K562 (cell line): ENCODE results near the gene ROBO1.

Experiments
- EGR1 ChIP-seq: fragments of 450-650 bp; conservative IDR thresholded peaks from 2 replicates; pipeline ENCODE4 v1.6.1; 2017; ENCODE audit warnings: mild to moderate bottlenecking
- FOXM1 ChIP-seq, 2 experiments: fragments of 450-650 bp in 1 of 2; sonication (generic) in 1 of 2; formaldehyde crosslinking in 1 of 2; IDR thresholded peaks; 2 replicates each; pipeline versions ENCODE4 v1.6.1 to v1.9.0; 2017 to 2022; ENCODE audit warnings: low read depth in 2 of 2, mild to moderate bottlenecking in 2 of 2, missing genetic modification reagents in 1 of 2, moderate library complexity in 1 of 2
- HMGN3 ChIP-seq: IDR thresholded peaks from 2 replicates; pipeline ENCODE4 v1.6.1; 2011; ENCODE audit warnings: borderline replicate concordance, low read depth, mild to moderate bottlenecking, mixed read lengths, low read length; ENCODE audit not compliant: insufficient read length; ENCODE audit errors: extremely low read depth
- SREBF2 ChIP-seq: sonication (generic); formaldehyde crosslinking; IDR thresholded peaks from 2 replicates; pipeline ENCODE4 v1.4.0; 2020; ENCODE audit warnings: mild to moderate bottlenecking, missing genetic modification reagents
- ZNF318 ChIP-seq, 2 experiments: fragments of 450-650 bp; IDR thresholded peaks; 2 replicates each; pipeline ENCODE4 v1.6.1; 2016; ENCODE audit warnings: mild to moderate bottlenecking in 2 of 2, borderline replicate concordance in 1 of 2, low read depth in 1 of 2, moderate library complexity in 1 of 2

- TF ChIP-seq SREBF2 (CRISPR knock-in tag) (no peak), EGR1 (no peak), ZNF318 (IDR thresholded peaks at IDR 0.05; ENCODE audit: borderline replicate concordance in 1 of 2, low read depth in 1 of 2) (no peak), HMGN3 (no peak), FOXM1 (IDR thresholded peaks at IDR 0.05; ENCODE audit: low read depth) (no peak), FOXM1 (CRISPR knock-in tag; IDR thresholded peaks at IDR 0.05; ENCODE audit: low read depth) (no peak)
These were observed 628.3 kb downstream of the ROBO1 start for GRCh38 chr3:79139395-79140068.
